HEK293 (cell line): ENCODE data around the gene CSPG4.

ENCODE experiments used
- CTCF ChIA-PET: fragments of 350-600 bp; formaldehyde crosslinking; extraction: SDS; loops from one replicate; lab custom pipeline; 2021; ENCODE audit warnings: antibody characterized with exemption; lab: Yijun Ruan, JAX
- POLR2A ChIA-PET: fragments of 300-600 bp; formaldehyde crosslinking; extraction: SDS; loops from one replicate; lab custom pipeline; 2020; ENCODE audit warnings: antibody characterized with exemption, inconsistent platforms; lab: Yijun Ruan, JAX
- H3K27ac ChIP-seq: fragments of 200-500 bp; sonication (Bioruptor generic); 2 replicates; pipeline ENCODE4 v1.5.1; 2014; ENCODE audit warnings: low read depth, low read length, control low read depth, inconsistent platforms; ENCODE audit errors: extremely low read depth
- H3K36me3 ChIP-seq, 2 experiments: fragments of 200-500 bp in 1 of 2; sonication (Bioruptor generic) in 1 of 2; 1 replicate in 1 of 2; 2 replicates in 1 of 2; pipeline ENCODE4 v1.5.1; 2014 to 2017; ENCODE audit warnings: inconsistent platforms in 2 of 2, low read length in 2 of 2; ENCODE audit not compliant: control insufficient read depth in 2 of 2, insufficient read depth in 1 of 2
- H3K4me1 ChIP-seq: fragments of 200-500 bp; sonication (Bioruptor generic); 2 replicates; pipeline ENCODE4 v1.5.1; 2014; ENCODE audit warnings: mild to moderate bottlenecking, low read length, inconsistent platforms; ENCODE audit not compliant: control insufficient read depth, insufficient read depth
- H3K4me3 ChIP-seq: 2 replicates; pipeline ENCODE4 v1.5.1; 2011; ENCODE audit warnings: low read depth, mild to moderate bottlenecking, control low read depth, low read length, moderate library complexity
- H3K9me3 ChIP-seq: fragments of 200-500 bp; sonication (Bioruptor generic); 2 replicates; pipeline ENCODE4 v1.5.1; 2014; ENCODE audit warnings: low read depth, low read length, inconsistent platforms; ENCODE audit not compliant: control insufficient read depth, insufficient read depth
- BCL11A ChIP-seq: fragments of 450-650 bp; formaldehyde crosslinking; IDR thresholded peaks from 2 replicates; pipeline ENCODE4 v1.5.1; 2016; ENCODE audit warnings: low read depth, missing biosample characterization, missing genetic modification characterization
- CTCF ChIP-seq: fragments of 450-650 bp; formaldehyde crosslinking; IDR thresholded peaks from 2 replicates; pipeline ENCODE4 v1.5.1; 2016; ENCODE audit warnings: missing biosample characterization, missing genetic modification characterization
- MEIS1 ChIP-seq: sonication (generic); formaldehyde crosslinking; IDR thresholded peaks from 2 replicates; pipeline ENCODE4 v1.8.1; 2022; ENCODE audit warnings: missing genetic modification reagents, mild to moderate bottlenecking, borderline replicate concordance
- PRDM10 ChIP-seq: fragments of 450-650 bp; formaldehyde crosslinking; IDR thresholded peaks from 2 replicates; pipeline ENCODE4 v1.5.1; 2016; ENCODE audit warnings: missing biosample characterization, missing genetic modification characterization
- ZBTB26 ChIP-seq: fragments of 450-650 bp; formaldehyde crosslinking; optimal IDR thresholded peaks from 2 replicates; pipeline ENCODE3; 2016; ENCODE audit warnings: missing biosample characterization, mild to moderate bottlenecking, missing genetic modification characterization
- ZEB2 ChIP-seq: fragments of 450-650 bp; formaldehyde crosslinking; IDR thresholded peaks from 2 replicates; pipeline ENCODE4 v1.5.1; 2016; ENCODE audit warnings: missing biosample characterization, missing genetic modification characterization
- ZNF121 ChIP-seq: fragments of 450-650 bp; formaldehyde crosslinking; IDR thresholded peaks from 2 replicates; pipeline ENCODE4 v1.5.1; 2016; ENCODE audit warnings: missing biosample characterization, missing genetic modification characterization
- ZNF2 ChIP-seq: fragments of 450-650 bp; formaldehyde crosslinking; IDR thresholded peaks from 2 replicates; pipeline ENCODE4 v1.5.1; 2016; ENCODE audit warnings: missing biosample characterization, missing genetic modification characterization
- ZNF211 ChIP-seq: fragments of 450-650 bp; formaldehyde crosslinking; IDR thresholded peaks from 2 replicates; pipeline ENCODE4 v1.5.1; 2016; ENCODE audit warnings: low read depth, missing biosample characterization, missing genetic modification characterization
- ZNF398 ChIP-seq: fragments of 450-650 bp; formaldehyde crosslinking; IDR thresholded peaks from 2 replicates; pipeline ENCODE4 v1.5.1; 2017; ENCODE audit warnings: missing biosample characterization, missing genetic modification characterization
- ZNF404 ChIP-seq: fragments of 450-650 bp; formaldehyde crosslinking; IDR thresholded peaks from 2 replicates; pipeline ENCODE4 v1.5.1; 2017; ENCODE audit warnings: missing biosample characterization, missing genetic modification characterization
- ZNF501 ChIP-seq: fragments of 450-650 bp; formaldehyde crosslinking; IDR thresholded peaks from 2 replicates; pipeline ENCODE4 v1.5.1; 2016; ENCODE audit warnings: missing biosample characterization, missing genetic modification characterization
- ZNF530 ChIP-seq: fragments of 450-650 bp; formaldehyde crosslinking; IDR thresholded peaks from 2 replicates; pipeline ENCODE4 v1.5.1; 2016; ENCODE audit warnings: low read depth, missing biosample characterization, missing genetic modification characterization
- ZNF560 ChIP-seq: fragments of 450-650 bp; formaldehyde crosslinking; IDR thresholded peaks from 2 replicates; pipeline ENCODE4 v1.5.1; 2017; ENCODE audit warnings: missing biosample characterization, missing genetic modification characterization, borderline replicate concordance
- ZNF561 ChIP-seq: fragments of 450-650 bp; IDR thresholded peaks from 2 replicates; pipeline ENCODE4 v1.5.1; 2018; ENCODE audit warnings: missing biosample characterization, missing genetic modification characterization, borderline replicate concordance
- ZNF596 ChIP-seq: fragments of 450-650 bp; IDR thresholded peaks from 2 replicates; pipeline ENCODE4 v1.5.0; 2018; ENCODE audit warnings: missing biosample characterization, mild to moderate bottlenecking, missing genetic modification characterization, moderate library complexity
- ZNF600 ChIP-seq: fragments of 450-650 bp; formaldehyde crosslinking; IDR thresholded peaks from 2 replicates; pipeline ENCODE4 v1.5.1; 2016; ENCODE audit warnings: missing biosample characterization, missing genetic modification characterization
- ZNF654 ChIP-seq: fragments of 450-650 bp; formaldehyde crosslinking; IDR thresholded peaks from 2 replicates; pipeline ENCODE4 v1.5.1; 2016; ENCODE audit warnings: low read depth, missing biosample characterization, missing genetic modification characterization
- ZNF768 ChIP-seq: fragments of 450-650 bp; formaldehyde crosslinking; IDR thresholded peaks from 2 replicates; pipeline ENCODE4 v1.5.1; 2018; ENCODE audit warnings: missing biosample characterization, mild to moderate bottlenecking, missing genetic modification characterization
- ZNF785 ChIP-seq: fragments of 450-650 bp; formaldehyde crosslinking; IDR thresholded peaks from 2 replicates; pipeline ENCODE4 v1.5.1; 2016; ENCODE audit warnings: missing biosample characterization, missing genetic modification characterization
- ZNF792 ChIP-seq: fragments of 450-650 bp; formaldehyde crosslinking; IDR thresholded peaks from 2 replicates; pipeline ENCODE4 v1.5.1; 2016; ENCODE audit warnings: missing biosample characterization, missing genetic modification characterization

The CSPG4 gene

GRCh38 chr15:75729326-75730069 lies 16.9 kb upstream of the CSPG4 start:
- Histone ChIP-seq H3K4me1 (no peaks in the 10 kb centered on the region), H3K4me3 (no peak overlapping the region), H3K9me3 (no peaks in the 10 kb centered on the region), H3K36me3 (no peaks in the 10 kb centered on the region), H3K27ac (no peak overlapping the region)
- TF ChIP-seq MEIS1 (CRISPR knock-in tag) (no peak), ZNF121 (peak; percentile 53; the same call in 1 of the 2 replicates)
- CTCF ChIA-PET: interaction anchor here (0.6 to 3.5 kb wide), 9 partner anchors 9 to 192 kb away, joined by 3 to 53 read pairs (median 4); no protein-coding TSS in a partner anchor
- POLR2A ChIA-PET: interaction anchor here (1.3 to 1.7 kb wide), 2 partner anchors 9 to 278 kb away, joined by 3 to 10 read pairs; partner anchors contain the start of gene SIN3A

GRCh38 chr15:75727851-75728715 lies 15.4 kb upstream of the CSPG4 start:
- ChIA-PET POLR2A (interaction anchor here (0.6 to 1.7 kb wide), 2 partner anchors 194 to 276 kb away, joined by 5 to 10 read pairs; partner anchors contain the start of gene SIN3A), CTCF (interaction anchor here (0.6 to 3.5 kb wide), 21 partner anchors 8 to 412 kb away, joined by 3 to 53 read pairs (median 3); no protein-coding TSS in a partner anchor)
- H3K27ac ChIP-seq: no peak overlapping the region
- no peaks in the 10 kb centered on the region for H3K36me3 ChIP-seq
- no peaks in the 10 kb centered on the region for H3K9me3 ChIP-seq
- H3K4me3 ChIP-seq: no peak overlapping the region
- H3K4me1 ChIP-seq: no peaks in the 10 kb centered on the region
- 0 out of 2 replicates have a peak, but pooled peaks have one; percentile 13 for TF ChIP-seq ZNF398 (tag by site-specific recombination)
- no peak for TF ChIP-seq ZNF792 (tag by site-specific recombination)
- TF ChIP-seq ZNF560: no peak
- TF ChIP-seq ZNF654 (tag by site-specific recombination): peak; percentile 80
- TF ChIP-seq ZNF404 (tag by site-specific recombination): no peak
- no peak for TF ChIP-seq ZNF530 (tag by site-specific recombination)
- TF ChIP-seq ZNF2 (tag by site-specific recombination): 0 out of 2 replicates have a peak, but pooled peaks have one; percentile 30
- TF ChIP-seq CTCF: peak; percentile 84; the same call in 1 of the 2 replicates
- TF ChIP-seq PRDM10 (tag by site-specific recombination): no peak
- TF ChIP-seq ZNF600 (tag by site-specific recombination): peak; percentile 69
- no peak for TF ChIP-seq ZNF596 (tag by site-specific recombination)
- TF ChIP-seq ZNF211 (tag by site-specific recombination): no peak
- TF ChIP-seq ZNF501 (tag by site-specific recombination): 0 out of 2 replicates have a peak, but pooled peaks have one; percentile 35
- peak; percentile 58; the same call in 1 of the 2 replicates for TF ChIP-seq ZNF768 (tag by site-specific recombination)
- peak; percentile 39; the same call in 1 of the 2 replicates for TF ChIP-seq ZNF785 (tag by site-specific recombination)
- TF ChIP-seq ZNF561: no peak
- peak; percentile 12 for TF ChIP-seq ZBTB26 (tag by site-specific recombination)
- no peak for TF ChIP-seq BCL11A (tag by site-specific recombination)
- no peak for TF ChIP-seq ZEB2 (tag by site-specific recombination)
